ENCODE data around the gene GCK.
"Not testable (repeated sequence)": the region's sequence is repeated elsewhere in the genome, so short reads cannot be mapped to it uniquely, and the experiment has no call there.

The GCK gene

GRCh38 chr7:44139311-44140010, 49.8 kb downstream of the GCK start:
- DNase-seq: no peak

- no peak for DNase-seq
Measured at GRCh38 chr7:44138698-44139097, 50.5 kb downstream of the GCK start.

- no peak for DNase-seq
Measured at GRCh38 chr7:44136731-44137130, 52.5 kb downstream of the GCK start.

GRCh38 chr7:44134943-44135628, 54.2 kb downstream of the GCK start:
- DNase-seq: no peak

- DNase-seq: no peak
Measured at GRCh38 chr7:44133295-44133694, 55.9 kb downstream of the GCK start.

GRCh38 chr7:44132039-44132438, 57.2 kb downstream of the GCK start:
- DNase-seq: no peak

GRCh38 chr7:44131173-44132029, 57.8 kb downstream of the GCK start:
- no peak for DNase-seq

GRCh38 chr7:44128721-44129582, 60.3 kb downstream of the GCK start:
- no peak for DNase-seq

GRCh38 chr7:44127161-44127560, 62.1 kb downstream of the GCK start:
- DNase-seq: no peak

- not testable (repeated sequence) for DNase-seq
Measured at GRCh38 chr7:44126574-44126973, 62.7 kb downstream of the GCK start.

GRCh38 chr7:44124822-44125202, 64.4 kb downstream of the GCK start:
- no peak for DNase-seq

- DNase-seq: peak; percentile 94
Measured at GRCh38 chr7:44123190-44124003, 65.8 kb downstream of the GCK start, which contains the start of gene POLD2. Gene POLD2, minus strand, starts transcription at chr7:44123548. Its CDS starts 1,495 bp downstream, at chr7:44122053.

- no peak for DNase-seq
Measured at GRCh38 chr7:44122529-44122928, 66.7 kb downstream of the GCK start.

GRCh38 chr7:44121761-44122420, 67.3 kb downstream of the GCK start:
- no peak for DNase-seq

GRCh38 chr7:44120395-44120794, 68.8 kb downstream of the GCK start:
- no peak for DNase-seq

- no peak for DNase-seq
Measured at GRCh38 chr7:44119829-44120380, 69.3 kb downstream of the GCK start.

GRCh38 chr7:44117801-44118429, 71.3 kb downstream of the GCK start:
- DNase-seq: no peak

GRCh38 chr7:44116789-44117666, 72.2 kb downstream of the GCK start:
- DNase-seq: no peak

GRCh38 chr7:44116087-44116788, 73.0 kb downstream of the GCK start:
- no peak for DNase-seq

All from GDM1 (cell line).